Astrocyte of the spinal cord (primary cell): ENCODE measurements around the gene GAS2L1.

ENCODE experiments used
- DNase-seq: peaks from one replicate; pipeline ENCODE4 v3.0.0; 2011; ENCODE audit warnings: low read depth, low spot score
- H3K4me3 ChIP-seq: 2 replicates; pipeline ENCODE4 v1.5.1; 2011; ENCODE audit warnings: low read depth, mild to moderate bottlenecking, low read length, moderate library complexity
- CTCF ChIP-seq: IDR thresholded peaks from 2 replicates; pipeline ENCODE4 v1.5.1; 2012; ENCODE audit warnings: low read depth, mild to moderate bottlenecking, low read length, inconsistent platforms
- in situ Hi-C: cut with HindIII; loops from 2 replicates; pipeline ENCODE4 v1.10.0; 2017; ENCODE audit warnings: low sequenced_read_pairs

GAS2L1 gene

GRCh38 chr22:29292379-29292778, 14.1 kb upstream of the GAS2L1 start:
- in situ Hi-C loops = no loop called here
- no peak for DNase-seq
- no peak for TF ChIP-seq CTCF
- H3K4me3 ChIP-seq = no peak overlapping the region

GRCh38 chr22:29298641-29299040, 7.8 kb upstream of the GAS2L1 start:
- no peak overlapping the region for H3K4me3 ChIP-seq
- in situ Hi-C loops = no loop called here
- TF ChIP-seq CTCF = no peak
- DNase-seq = no peak

GRCh38 chr22:29299136-29299900, 7.1 kb upstream of the GAS2L1 start:
- DNase-seq = no peak
- H3K4me3 ChIP-seq = no peak overlapping the region
- TF ChIP-seq CTCF = no peak
- in situ Hi-C loops = no loop called here

- no peak overlapping the region for H3K4me3 ChIP-seq
- in situ Hi-C loops = no loop called here
- DNase-seq = no peak
- no peak for TF ChIP-seq CTCF
Observed at GRCh38 chr22:29300467-29300806, 6.0 kb upstream of the GAS2L1 start.

GRCh38 chr22:29300807-29301601, 5.4 kb upstream of the GAS2L1 start:
- no peak for DNase-seq
- in situ Hi-C loops = no loop called here
- TF ChIP-seq CTCF = no peak
- no peak overlapping the region for H3K4me3 ChIP-seq

- DNase-seq = no peak
- H3K4me3 ChIP-seq = no peak overlapping the region
- no peak for TF ChIP-seq CTCF
- in situ Hi-C loops = no loop called here
Observed at GRCh38 chr22:29301716-29302401, 4.6 kb upstream of the GAS2L1 start.
